HG02610 (cell line): Measurements from ENCODE around the gene TRABD2B.

Experiments used
- ATAC-seq: cut with Tn5 transposase; IDR thresholded peaks from one replicate; pipeline ENCODE4 v1.9.1; 2021; ENCODE audit warnings: mild to moderate bottlenecking, moderate library complexity; ENCODE audit not compliant: unreplicated experiment

Gene TRABD2B

DNA sequence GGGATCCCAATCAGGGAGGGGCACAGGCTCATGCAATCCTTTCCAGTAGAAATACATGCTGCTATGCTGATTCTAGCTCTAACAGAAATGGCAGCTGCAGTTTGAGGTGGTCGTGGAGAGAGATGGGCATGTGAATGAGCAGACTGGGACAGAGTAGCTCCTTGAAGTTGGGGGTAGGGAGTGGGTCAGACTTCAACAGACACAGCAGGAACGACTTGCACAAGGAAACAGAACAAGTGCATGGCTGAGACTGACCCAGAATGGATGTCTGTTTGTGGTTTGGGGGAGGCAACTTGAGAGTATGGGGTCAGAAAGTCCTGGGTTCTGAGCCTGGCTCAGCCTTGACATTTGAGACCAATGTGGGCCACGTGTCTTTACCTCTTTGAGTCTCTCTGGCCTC, 25.1 kb upstream of the TRABD2B start:
- ATAC-seq = no peak

DNA sequence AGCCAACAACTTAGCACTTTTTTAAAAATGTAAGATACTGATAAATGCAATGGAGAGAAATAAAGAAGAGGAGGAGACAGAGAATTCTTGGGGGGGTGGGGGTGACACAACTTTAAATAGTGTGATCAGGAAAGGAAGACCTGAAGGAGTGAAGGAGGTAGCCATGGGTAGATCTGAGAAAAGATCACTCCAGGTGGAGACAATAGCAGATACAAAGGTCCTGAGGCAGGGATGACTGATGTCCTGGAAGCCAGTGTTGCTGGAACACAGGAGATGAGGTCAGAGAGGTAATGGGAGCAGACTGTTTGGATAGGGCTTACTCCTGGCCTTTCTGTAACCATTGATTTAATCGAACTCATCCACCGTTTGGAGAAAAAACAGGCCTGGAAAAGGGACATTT, 24.6 kb upstream of the TRABD2B start:
- no peak for ATAC-seq

DNA sequence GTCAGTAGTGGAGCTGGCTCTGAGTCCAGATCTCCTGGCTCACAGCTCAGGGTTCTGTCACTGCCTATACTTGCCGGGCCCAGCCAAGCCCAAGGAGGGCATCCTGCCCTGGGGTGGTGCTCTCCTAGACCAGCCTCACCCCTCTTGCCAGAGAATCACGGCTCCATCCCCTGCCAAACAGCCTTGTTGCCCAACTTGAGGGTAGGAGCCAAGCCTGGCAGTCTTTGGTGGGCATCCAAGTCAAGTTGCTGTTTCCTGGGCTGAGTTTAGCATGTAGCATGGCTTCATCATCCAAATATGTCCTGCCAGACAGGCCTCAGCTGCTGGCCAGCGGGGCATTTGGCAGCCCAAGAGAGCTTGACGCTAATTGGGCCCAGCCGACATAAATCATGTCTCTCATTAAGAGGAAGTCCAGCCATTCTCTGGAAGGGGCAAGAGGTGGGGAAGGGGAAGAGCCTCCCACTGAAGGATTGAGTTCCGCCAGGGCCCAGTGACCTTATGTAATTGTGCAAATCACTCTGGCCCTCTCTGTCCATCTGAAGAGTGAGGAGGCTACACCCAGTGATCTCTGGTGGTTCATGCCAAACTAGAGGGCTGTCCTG, 22.6 kb upstream of the TRABD2B start:
- ATAC-seq = no peak

DNA sequence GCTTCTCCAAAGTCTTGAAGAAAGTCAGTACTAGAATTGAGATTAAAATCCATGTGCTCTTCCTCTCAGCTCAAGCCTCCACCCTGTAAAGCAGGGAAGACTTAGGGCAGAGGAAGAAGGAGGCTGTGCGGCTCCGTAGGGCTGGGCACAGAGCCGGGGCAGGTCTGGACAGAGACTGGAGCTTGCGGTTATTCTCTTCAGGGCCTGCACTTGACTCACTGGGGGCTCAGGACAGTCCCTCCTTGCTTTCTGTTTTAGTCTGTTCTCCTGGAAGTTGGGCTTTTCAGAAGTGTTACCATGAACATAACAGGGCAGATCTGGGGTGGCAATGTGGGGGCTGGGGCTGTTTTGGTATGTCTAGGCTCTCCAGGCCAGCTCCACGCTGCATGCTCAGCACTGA, 21.6 kb upstream of the TRABD2B start:
- no peak for ATAC-seq

DNA sequence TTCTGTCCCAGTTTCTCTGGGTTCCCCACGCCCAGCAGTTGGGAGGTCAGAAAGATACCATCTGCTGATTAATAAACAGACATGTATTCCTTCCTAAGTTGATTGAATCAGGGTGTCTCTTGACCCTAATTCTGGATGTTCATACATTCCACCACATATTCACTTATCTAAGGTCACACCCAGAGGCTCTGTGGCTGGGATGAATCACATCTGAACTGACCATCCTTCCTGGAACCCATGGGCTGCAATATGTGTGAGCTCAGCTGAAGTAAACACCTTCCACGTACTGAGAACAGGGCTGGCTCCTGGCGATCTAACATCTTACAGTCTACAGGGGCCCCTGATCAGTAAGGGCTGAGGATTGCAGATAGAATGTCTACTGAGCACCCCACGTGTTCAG, 20.5 kb upstream of the TRABD2B start:
- no peak for ATAC-seq

DNA sequence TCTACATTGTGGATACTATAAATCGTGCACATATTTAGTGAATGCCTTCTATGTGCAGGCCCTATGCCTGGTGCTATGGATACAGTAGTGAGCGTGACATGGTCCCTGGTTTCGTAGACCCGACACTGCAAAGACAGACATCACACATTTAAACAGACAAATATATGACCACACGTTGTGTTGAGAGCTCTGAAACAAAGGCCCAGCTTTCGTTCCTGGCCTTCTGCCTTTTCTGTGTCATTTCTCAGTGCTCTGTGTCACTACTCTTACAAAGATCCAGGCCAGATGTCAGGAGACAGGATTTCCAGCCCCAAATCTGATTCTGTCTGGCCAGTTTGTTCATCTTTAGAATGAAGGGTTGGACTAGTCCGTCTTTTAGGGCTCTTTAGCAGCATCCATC, 19.3 kb upstream of the TRABD2B start:
- ATAC-seq = no peak

DNA sequence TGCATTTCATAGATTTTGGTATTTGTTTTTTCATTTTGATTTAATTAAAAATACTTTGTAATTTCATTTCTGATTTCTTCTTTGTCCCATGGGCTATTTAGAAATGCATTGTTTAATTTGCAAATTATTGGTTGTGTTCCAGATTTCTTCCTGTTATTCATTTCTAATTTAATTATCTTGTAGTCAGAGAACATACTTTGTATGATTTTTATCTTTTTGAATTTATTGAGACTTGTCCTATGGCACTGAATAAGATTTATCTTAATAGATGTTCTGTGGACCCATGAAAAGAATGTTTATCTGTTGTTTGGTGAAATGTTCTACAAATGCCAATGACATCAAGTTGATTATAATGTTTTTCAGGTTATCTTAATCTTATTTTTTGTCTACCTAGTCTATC, 16.1 kb upstream of the TRABD2B start:
- no peak for ATAC-seq

DNA sequence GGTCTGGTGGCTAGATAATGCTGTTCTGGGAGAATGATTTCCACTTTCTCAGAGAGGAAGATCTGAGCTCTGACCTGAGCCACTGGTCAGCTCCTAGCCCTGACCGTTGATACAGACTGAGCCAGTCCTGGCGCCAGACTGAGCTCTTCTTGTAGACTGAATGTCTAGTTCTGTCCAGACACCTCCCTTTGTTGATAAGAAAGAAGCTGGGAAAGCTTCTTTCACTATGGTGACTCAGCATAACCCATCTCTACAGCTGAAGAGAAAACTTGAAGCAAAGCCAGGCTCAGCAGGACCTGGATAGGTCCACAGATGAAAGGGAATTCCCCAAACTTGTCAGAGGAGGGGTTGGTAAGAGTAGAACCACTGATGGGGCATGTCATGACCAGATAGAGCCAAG, 9.9 kb upstream of the TRABD2B start:
- ATAC-seq = no peak

DNA sequence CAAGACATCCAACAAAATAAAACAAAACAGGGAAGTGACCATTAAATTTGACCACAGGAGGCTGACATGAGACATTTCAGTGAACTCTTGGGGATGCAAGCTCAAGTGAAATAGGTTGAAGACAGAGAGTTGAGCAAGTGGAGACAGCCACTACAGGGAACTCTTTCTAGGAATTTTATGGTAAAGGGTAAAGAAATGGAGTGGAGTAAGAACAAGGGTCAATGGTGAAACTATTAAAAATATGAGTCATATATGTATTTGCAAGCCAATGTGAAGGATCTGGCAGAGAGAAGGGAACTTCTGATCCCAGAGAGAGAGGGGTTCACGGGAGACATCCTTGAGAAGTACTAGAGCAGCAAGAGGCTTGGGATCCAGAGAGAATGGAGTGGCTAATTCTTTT, 9.1 kb upstream of the TRABD2B start:
- ATAC-seq = no peak

DNA sequence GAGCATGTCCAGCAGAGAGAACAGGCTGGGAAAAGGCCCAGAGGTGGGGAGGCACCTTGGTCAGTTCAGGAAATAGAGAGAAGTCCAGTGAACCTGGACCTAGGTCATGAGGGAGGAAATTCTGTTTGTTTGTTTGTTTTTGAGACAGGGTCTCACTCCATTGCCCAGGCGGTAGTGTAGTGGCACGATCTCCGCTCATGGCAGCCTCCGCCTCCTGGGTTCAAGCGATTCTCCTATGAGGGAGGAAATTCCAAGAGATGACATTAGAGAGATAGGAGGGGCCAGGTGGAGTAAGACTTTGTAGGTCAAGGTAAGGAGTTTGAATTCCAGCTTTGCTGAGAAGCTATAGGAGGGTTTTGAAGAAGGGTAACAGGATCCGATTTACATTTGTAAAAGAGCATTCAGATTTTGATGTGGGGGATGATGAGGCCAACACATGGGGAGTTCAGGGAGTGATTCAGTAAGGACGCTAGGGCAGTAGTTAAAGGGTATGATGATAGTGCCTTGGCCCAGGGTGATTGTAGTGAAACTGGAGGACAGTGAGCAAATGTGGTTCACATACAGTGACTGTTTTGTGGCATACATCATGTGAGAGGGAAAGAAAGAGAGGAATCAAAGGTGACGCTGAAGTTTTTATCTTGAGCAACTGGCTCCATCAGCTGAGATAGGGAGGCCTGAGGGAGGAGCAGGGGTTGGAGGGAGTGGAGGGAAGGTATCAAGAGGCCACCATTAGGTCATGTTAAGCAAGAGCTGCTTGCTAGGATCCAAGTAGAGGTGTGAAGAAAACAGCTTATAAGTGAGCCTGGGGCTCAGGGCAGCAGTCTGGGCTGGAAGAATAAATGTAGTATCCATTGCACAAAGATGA, 8.3 kb upstream of the TRABD2B start:
- ATAC-seq = no peak

DNA sequence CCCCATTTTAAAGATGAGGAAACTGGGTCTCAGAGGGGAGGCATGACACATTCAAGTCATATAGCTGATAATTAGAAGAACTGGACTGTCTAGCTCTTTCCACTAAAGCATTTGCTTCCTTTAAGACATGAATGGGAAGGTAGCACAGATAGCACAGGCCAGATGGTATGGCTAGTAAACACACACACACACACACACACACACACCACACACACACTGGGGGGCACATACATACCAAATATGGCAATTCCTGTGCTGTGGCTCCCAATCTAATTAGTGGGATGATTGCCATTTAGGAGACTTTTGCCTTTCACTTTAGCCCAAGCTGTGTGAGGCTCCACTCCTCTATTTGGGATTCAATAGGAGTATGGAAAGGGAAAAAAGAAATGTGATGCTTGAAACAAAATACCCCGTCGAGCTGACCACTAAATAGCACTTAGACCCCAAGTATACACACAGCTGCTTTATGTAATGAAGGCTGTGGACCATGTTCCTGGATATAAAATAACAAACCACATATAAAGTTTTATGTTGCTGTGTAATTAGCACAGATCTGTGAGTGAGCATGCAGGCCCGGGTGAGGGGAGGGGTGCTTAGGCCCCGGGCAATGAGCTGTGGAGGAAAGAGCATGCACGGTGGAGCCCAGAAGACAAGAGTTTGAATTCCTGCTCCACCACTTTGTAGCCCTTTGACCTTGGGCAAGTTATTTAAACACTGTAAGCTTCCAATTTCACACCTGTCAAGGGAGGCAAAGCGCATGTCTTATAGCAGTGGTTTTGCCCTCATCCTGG, 6.8 kb upstream of the TRABD2B start:
- ATAC-seq = no peak

DNA sequence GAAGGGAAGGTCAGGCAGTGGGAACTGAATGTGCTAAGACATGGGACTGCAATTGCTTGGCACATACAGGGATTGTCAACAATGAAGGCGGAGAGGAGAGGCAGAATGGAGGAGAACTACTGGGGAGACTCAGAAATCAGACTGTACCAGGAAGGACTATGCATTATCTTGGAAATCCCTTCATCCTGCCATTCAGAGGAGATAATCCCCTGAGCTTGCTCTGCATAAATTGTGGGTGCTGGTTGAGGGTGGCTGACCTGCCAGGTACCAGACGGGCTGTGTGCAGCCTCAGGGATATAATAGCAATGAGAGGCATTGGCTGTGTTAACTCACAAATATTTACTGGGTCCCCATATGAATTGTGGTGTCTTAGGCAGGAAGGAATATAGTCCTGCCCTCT, 5.0 kb upstream of the TRABD2B start:
- no peak for ATAC-seq

DNA sequence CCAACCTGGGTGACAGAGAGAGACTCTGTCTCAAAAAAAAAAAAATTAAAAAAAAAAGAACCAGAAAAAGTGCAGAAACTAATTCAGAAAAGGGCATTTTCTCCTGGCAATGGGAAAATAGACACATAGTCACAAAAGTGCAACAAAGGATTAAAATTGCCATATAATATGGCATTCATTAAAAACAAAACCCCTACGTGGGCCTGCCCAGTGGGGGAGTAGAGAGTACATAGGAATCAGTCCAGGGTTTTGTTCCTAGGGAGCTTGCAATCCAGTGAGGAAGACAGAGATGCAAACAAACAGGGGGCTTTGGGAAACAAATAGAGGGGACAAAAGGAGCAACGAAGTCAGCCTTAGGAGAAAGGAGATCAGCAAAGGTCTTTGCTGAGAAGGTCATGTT, 4.5 kb upstream of the TRABD2B start:
- no peak for ATAC-seq

DNA sequence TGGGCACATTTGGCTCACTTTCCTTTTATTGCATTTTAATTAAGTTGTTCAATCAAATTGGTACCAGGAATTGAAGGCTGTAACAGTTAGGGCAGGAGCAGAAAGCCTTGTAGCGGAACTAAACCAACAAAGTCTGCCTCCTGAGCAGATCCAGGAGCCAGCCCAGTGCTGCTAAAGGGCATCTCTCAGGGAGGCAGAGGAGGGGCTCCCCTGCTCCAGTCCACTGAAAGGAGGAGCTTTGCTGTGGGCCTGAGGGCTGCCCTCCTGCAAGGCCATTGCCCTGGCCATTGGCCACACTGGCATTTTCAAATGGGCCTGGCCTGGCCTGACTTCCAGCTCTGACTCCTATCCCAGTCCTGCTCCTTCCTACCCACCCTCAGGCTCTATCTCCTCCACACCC, 3.7 kb upstream of the TRABD2B start:
- ATAC-seq = no peak

DNA sequence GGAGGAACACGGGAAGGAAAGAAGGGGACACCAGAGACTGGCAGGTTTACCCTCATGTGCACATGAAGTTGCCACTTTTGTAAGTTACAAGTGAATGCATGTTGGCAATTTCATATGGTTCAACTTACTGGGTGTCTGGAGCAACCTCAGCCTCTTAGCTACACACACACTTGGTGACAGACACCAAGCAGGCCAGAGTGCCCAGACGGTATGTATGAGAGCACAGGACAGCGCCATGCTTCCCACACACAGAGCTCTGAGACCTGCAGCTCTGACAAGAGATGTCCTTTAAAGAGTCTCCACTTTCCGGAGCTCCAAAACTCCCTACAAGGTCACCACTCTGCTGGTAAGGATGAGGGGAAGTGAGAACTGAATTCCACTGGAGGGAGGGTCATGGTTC, 1.9 kb upstream of the TRABD2B start:
- ATAC-seq = no peak

DNA sequence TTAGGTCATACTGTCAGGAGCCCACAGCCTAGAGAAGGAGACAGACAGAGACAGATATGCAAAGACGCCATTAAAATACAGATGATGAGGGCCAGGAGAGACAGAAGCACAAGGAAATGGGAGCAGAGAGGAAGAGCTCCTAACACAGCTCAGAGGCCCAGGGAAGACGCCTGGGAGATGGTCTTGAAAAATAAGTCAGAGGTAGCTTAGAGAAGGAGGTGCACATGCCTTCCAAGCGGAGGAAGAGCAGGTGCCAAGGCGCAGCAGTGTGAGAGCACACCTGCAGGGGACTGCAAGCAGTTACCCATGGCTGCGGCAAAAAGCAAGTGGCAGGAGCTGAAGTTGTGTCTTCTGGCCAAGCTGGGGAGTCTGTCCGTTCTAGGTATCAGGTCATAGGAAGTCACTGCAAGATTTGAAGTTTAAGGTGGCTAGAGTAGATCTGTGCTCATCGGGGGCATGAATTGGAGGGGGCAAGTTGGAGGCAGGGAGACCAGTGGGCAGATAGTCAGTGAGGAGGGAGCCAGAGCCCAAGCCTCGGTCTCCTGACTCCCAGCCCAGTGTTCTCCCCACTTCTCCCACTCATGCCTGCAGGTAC, 1.3 kb upstream of the TRABD2B start:
- ATAC-seq = no peak

DNA sequence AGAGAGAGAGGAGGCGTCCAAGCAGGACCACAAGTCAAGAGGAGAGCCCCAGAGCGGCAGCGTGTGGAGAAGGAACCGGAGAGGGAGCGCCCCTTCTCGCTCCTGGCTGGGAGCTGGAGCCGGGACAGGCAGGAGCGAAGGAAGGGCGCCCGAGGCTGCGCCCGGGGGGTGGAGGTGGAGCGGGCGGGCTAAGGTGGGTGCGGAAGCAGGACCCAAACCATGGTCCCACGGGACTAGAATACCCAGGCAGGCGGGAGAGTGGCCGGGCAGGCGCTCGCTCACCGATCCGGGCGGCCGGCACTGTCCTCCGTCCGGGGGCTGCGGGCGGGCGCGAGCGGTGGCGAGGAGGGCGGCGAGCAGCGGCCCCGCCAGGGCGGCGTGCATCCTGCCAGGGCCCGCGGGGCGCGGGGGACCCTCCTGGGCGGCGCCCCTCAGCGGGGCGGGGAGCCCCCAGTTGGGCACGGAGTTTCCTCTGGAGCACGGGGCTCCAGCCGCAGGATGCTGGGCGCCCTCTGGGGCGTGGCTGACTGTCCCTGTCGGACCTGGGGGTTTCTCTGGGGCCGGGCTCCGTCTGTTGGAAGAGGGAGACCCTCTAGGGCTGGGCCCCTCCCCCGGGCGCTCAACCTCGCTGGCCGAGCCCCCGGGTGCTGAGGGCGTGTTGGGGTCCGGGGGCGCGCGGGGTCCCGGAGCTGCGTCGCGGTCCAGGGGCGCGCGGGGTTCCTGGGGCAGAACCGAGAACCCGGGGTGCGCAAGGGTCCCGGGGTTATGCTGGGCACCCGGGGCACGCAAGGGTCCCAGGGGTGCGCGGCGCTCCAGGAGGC, 569 bp downstream of the TRABD2B start:
- no peak for ATAC-seq

DNA sequence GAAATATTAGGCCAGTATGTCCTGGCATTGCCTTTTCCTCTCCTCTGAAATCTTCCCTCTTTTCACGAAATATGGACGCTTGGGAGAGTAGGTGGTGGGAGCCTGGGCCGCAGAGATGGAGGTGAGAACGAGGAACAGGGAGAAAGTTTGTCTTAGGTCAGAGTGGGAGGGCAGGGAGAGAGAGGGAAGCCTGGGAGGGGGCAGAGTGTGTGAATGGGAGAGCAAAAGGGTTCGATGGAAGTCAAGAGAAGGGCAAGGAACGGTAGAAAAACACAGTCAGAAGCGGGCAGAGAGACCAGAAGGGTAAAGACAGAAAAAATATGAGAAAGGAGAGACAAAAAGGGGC, 1.2 kb downstream of the TRABD2B start:
- ATAC-seq = no peak

DNA sequence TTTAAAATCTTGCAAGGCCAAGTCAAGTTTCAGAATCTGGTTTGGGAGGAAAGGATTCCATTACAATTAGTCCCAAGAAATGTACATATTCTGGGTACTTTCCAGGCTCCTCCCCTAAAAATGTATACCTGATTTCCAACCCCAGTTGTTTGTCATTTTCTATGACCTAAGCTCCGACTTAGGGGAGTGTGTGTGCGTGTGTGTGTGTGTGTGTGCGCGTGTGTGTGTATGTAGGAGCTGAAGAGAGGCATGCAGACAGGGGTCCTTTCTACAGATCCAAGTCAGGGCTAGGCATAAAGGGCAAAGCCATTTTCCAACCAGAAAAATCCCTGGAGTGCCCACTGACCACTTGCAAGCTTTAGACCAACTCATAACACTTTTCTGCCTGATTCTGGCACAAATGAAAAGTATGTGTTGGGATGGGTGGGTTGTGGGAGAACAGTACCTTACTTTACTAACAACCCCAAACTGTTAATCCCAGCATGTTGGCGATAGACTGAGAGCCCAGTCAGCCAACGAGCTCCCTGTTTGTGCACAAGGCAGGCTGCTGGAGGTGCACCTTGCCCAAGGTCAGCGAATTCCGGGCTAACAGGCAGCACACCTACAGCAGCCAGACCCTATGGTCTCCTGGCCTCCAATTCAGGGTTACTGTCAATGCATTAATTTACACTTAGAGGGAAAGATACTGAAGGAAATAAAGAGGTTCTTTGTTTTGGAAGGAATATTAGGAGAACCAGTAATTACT, 1.7 kb downstream of the TRABD2B start:
- ATAC-seq = no peak
